HG03378 (cell line): ENCODE results near the gene CXCR6.
"Not testable (repeated sequence)": the region's sequence is repeated elsewhere in the genome, so short reads cannot be mapped to it uniquely, and the experiment has no call there.

Experiments used
- ATAC-seq: cut with Tn5 transposase; IDR thresholded peaks from one replicate; pipeline ENCODE4 v1.9.1; 2021; ENCODE audit warnings: mild to moderate bottlenecking, moderate library complexity; ENCODE audit not compliant: unreplicated experiment

The CXCR6 gene

GRCh38 chr3:45986303-45986982 lies 43.2 kb downstream of the CXCR6 start:
- no peak for ATAC-seq

GRCh38 chr3:45987368-45988291 lies 44.4 kb downstream of the CXCR6 start:
- no peak for ATAC-seq

DNA sequence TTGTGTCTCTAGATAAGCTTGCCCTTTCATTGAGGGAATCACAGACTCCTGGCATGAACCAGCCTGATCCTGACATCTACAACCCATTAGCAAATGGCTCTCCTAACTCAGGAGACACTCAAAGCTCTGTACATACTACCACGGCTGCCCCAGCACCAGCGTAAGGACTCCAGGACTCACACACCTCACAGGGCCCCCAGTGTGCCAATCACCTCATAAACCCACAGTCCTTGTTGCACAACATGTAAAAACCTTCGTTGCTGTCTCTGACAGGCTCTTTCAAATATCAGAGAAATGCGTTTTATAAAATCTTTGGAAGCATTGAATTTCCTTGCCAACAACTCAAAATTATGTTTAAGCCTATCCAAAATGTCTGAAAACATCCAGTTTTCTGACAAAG lies 45.1 kb downstream of the CXCR6 start:
- ATAC-seq, result no peak

- no peak for ATAC-seq
Measured at GRCh38 chr3:45988804-45989203, 45.5 kb downstream of the CXCR6 start.

DNA sequence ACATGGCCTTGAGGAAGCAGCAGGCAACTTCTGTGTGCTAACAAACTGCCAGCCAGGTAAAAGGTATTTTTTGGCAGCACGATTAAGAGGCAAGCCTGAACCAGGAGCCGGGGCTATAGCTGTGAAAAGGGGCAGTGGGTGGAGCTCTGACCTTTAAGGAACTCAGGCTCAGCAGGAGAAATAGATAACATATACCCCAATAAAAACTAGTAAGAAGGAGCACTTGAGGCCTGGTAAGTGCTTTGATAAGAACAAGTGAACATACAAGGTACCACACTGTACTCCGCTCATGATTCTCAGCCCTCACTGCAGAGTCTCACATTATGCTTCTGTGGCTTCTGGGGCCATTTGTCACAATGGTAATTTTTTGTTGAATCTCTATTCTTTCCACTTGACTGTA lies 46.9 kb downstream of the CXCR6 start:
- no peak for ATAC-seq

DNA sequence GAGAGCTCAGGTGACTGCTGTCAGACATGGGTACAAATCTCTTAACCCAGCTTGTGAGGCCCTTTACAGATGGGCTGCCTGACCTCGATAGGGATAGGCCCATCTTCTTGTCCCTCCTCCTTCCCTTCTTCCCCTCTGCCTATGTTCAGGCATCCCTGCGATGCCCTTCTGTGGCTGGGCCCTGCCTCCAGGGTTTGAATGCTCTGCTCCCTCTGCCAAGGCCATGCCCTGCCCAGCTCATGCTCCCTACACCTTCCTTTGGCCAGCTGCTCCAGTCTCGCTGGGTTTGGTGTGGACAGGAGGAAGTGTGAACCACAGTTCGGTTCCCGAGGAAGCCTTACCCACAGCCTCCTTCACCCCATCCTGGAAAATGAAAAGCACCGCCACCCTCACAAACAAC lies 48.1 kb downstream of the CXCR6 start:
- ATAC-seq, result no peak

DNA sequence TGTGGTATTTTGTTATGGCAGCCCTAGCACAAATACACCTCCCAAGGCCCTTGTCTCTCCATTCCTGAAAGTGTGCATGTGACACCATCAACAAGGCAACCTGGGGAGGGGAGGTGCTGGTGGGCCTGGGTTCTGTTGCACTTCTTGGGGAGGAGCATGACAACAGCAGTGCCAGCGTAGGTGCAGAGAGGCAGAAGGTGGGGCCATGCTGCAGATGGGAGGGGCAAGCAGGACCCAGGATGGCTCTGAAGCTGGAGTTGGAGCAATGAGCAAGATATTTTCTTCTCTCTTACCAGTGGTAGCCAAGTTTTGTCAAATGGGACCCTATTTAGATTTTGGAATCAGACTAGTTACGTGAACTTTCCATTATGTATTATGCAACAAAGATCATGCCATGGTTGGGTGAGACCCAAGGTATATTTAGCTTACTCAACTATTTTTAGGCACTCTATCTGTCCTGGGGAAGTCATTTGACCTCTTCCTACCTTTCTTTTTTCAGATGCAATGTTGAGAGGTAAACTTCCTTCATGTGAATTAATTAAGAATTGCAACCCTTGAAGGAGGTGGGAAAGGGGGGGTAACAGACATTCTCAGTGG lies 49.0 kb downstream of the CXCR6 start:
- ATAC-seq, result no peak

- no peak for ATAC-seq
Measured at GRCh38 chr3:45992821-45993221, 49.6 kb downstream of the CXCR6 start.

- ATAC-seq, result no peak
Measured at GRCh38 chr3:45993421-45994027, 50.3 kb downstream of the CXCR6 start.

DNA sequence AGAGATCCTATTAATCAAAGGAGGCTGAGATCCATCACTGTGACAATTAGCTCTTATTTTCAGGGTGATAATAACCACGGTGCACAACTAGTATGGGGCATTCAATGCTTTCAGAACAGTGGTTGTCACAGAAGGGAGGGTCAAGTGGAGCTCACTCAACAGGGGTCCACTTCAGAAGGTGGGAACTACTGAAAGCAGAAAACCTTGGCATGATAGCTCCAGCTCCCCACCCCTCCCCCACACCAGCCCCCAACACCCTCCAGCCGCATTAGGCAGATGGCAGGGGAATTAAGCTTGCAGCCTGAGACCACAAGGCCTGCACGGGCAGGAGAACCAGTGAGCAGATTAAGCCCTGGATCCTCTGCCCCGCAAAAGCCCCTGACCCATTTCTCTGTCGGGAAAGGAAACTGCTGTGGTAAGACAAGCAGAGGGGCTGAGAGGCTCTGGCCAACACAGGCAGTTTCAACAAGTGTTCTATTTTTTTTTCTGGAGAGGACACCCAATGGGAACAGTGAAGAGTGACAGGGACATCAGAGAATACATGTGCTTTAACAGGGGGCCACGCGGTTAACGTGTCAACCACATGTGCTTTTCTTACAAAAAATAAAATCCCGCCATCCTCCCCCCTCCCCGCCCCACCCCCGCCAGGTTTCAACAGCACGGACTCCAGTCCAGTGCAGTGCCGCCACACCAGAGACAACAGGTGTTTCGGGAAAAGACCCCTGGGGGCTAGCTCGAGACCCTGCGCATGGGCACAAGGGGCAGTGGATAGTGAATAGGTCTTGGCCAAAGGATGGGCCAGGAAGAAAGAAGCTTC lies 51.4 kb downstream of the CXCR6 start:
- peak; percentile 27 for ATAC-seq

GRCh38 chr3:45995236-45996192 lies 52.2 kb downstream of the CXCR6 start, which contains the start of gene FYCO1:
Gene FYCO1 (minus strand): TSS chr3:45995824. CDS start chr3:45984910, 10,914 bp downstream.
- ATAC-seq, result peak; percentile 57

DNA sequence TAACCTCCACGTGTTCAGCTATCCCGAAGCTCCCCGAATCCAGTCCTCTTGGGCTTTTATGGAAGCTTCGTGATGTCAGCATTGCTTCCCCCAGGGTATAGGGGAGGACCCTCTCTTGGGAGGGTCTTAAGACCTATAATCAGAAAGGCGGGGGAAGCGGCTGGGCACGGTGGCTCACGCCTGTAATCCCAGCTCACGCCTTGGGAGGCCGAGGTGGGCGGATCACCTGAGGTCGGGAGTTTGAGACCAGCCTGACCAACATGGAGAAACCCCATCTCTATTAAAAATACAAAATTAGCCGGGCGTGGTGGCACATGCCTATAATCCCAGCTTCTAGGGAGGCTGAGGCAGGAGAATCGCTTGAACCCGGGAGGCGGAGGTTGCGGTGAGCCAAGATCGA lies 54.2 kb downstream of the CXCR6 start:
- ATAC-seq, result not testable (repeated sequence)

DNA sequence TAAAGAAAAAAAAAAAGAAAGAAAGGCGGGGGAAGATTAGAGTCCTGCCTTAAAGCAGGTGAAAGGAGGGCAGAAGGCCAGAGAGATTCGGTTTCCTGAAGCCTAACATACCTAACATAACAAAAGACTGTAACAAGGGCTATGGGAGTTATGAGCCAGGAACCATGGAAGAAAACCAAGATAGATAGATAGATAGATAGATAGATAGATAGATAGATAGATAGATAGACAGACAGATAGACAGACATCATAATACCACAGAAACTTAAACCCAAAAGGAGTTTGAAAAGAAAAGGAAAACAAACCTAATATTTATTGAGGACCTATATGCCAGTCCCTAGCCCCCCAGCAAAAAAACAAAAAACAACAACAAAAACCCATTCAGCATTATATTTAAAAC lies 54.7 kb downstream of the CXCR6 start:
- ATAC-seq, result no peak
